HFF-Myc (cell line): Measurements from ENCODE around the gene PCNA.

Experiments used
- DNase-seq: peaks from one replicate; pipeline ENCODE4 v3.0.0-alpha.2; 2011; ENCODE audit warnings: low read depth; ENCODE audit errors: extremely low read depth
- H3K4me3 ChIP-seq: replicated peaks from 2 replicates; pipeline ENCODE4 v1.5.1; 2011; ENCODE audit warnings: low read depth, mild to moderate bottlenecking, control low read depth, low read length
- CTCF ChIP-seq: IDR thresholded peaks from 2 replicates; pipeline ENCODE4 v1.5.1; 2012; ENCODE audit warnings: mild to moderate bottlenecking, low read depth, low read length, control low read depth; ENCODE audit errors: missing control alignments

PCNA gene

GRCh38 chr20:5156675-5157448 is 37.1 kb upstream of the PCNA start:
- no peak for TF ChIP-seq CTCF
- DNase-seq: no peak

GRCh38 chr20:5155404-5155803 is 35.6 kb upstream of the PCNA start:
- H3K4me3 ChIP-seq: no peak overlapping the region
- no peak for DNase-seq
- TF ChIP-seq CTCF: no peak

More at GRCh38 chr20:5156675-5157448, 37.1 kb upstream of the PCNA start:
- H3K4me3 ChIP-seq: no peak overlapping the region

- DNase-seq: no peak
- no peak overlapping the region for H3K4me3 ChIP-seq
- no peak for TF ChIP-seq CTCF
Measured at GRCh38 chr20:5154543-5154925, 34.8 kb upstream of the PCNA start.

- TF ChIP-seq CTCF: no peak
- no peak overlapping the region for H3K4me3 ChIP-seq
- DNase-seq: no peak
Measured at GRCh38 chr20:5153612-5154542, 34.1 kb upstream of the PCNA start.

GRCh38 chr20:5153152-5153467 is 33.4 kb upstream of the PCNA start:
- H3K4me3 ChIP-seq: no peak overlapping the region
- no peak for DNase-seq
- TF ChIP-seq CTCF: no peak

GRCh38 chr20:5150226-5151076 is 30.7 kb upstream of the PCNA start:
- TF ChIP-seq CTCF: no peak
- no peak for DNase-seq
- H3K4me3 ChIP-seq: no peak overlapping the region
